Suppressor macrophage treated with lipopolysaccharide for 1 hour (primary cell): ENCODE data around the gene L3MBTL3.

Experiments
- DNase-seq, 3 donors: peaks; one replicate each; pipeline ENCODE4 v3.0.0-alpha.2; 2020 to 2022

The L3MBTL3 gene

GRCh38 chr6:130018292-130018743 lies at the start of gene L3MBTL3:
L3MBTL3 (plus strand) TSS chr6:130018581; CDS start chr6:130042700, 24,119 bp downstream.
- peak; percentile 83 to 94 (median 92) for DNase-seq

GRCh38 chr6:129969064-129969463 lies 49.3 kb upstream of the L3MBTL3 start:
- DNase-seq: no peak

GRCh38 chr6:129976110-129976509 lies 42.3 kb upstream of the L3MBTL3 start:
- no peak for DNase-seq

GRCh38 chr6:129978148-129978916 lies 40.0 kb upstream of the L3MBTL3 start:
- no peak for DNase-seq

GRCh38 chr6:129980821-129981220 lies 37.6 kb upstream of the L3MBTL3 start:
- DNase-seq: no peak

- no peak for DNase-seq
These were observed 36.8 kb upstream of the L3MBTL3 start for GRCh38 chr6:129981598-129981997.

- no peak for DNase-seq
These were observed 29.0 kb upstream of the L3MBTL3 start for GRCh38 chr6:129989396-129989795.

- no peak for DNase-seq
These were observed 25.5 kb upstream of the L3MBTL3 start for GRCh38 chr6:129992881-129993280.

GRCh38 chr6:129994410-129994809 lies 24.0 kb upstream of the L3MBTL3 start:
- DNase-seq: no peak

- DNase-seq: no peak
These were observed 22.0 kb upstream of the L3MBTL3 start for GRCh38 chr6:129996387-129996786.

- no peak for DNase-seq
These were observed 17.6 kb upstream of the L3MBTL3 start for GRCh38 chr6:130000526-130001421.

GRCh38 chr6:130008236-130008873 lies 10.0 kb upstream of the L3MBTL3 start:
- DNase-seq: no peak

GRCh38 chr6:130009146-130009545 lies 9.2 kb upstream of the L3MBTL3 start:
- peak; percentile 63 to 76 (median 69) for DNase-seq

- DNase-seq: no peak
These were observed 8.0 kb upstream of the L3MBTL3 start for GRCh38 chr6:130010387-130010786.

- no peak for DNase-seq
These were observed 5.7 kb upstream of the L3MBTL3 start for GRCh38 chr6:130012728-130013127.

GRCh38 chr6:130018744-130019325 lies 454 bp downstream of the L3MBTL3 start:
- peak; percentile 38 to 51 (median 43) for DNase-seq

GRCh38 chr6:130019326-130020072 lies 1.1 kb downstream of the L3MBTL3 start:
- DNase-seq: peak in 2 of 3 donors; percentile 38 to 52

GRCh38 chr6:130020073-130020906 lies 1.9 kb downstream of the L3MBTL3 start:
- peak; percentile 34 to 78 (median 57) for DNase-seq

- DNase-seq: peak; percentile 92 to 97 (median 94)
These were observed 2.7 kb downstream of the L3MBTL3 start for GRCh38 chr6:130020907-130021629.

GRCh38 chr6:130026859-130027258 lies 8.5 kb downstream of the L3MBTL3 start:
- DNase-seq: no peak
